Smooth muscle cell (in vitro differentiated cells): ENCODE data around the gene PSMD1. TPM values are rescaled to one million over a fixed set of nuclear protein-coding genes. Genes with fewer than 3 reads are reported as not detected.

Experiments
- DNase-seq: peaks from one replicate; lab custom pipeline; 2025; ENCODE audit not compliant: unreplicated experiment; lab: John Stamatoyannopoulos, UW
- H2AFZ ChIP-seq: fragments of 200-600 bp; sonication (generic); 2 replicates; pipeline ENCODE4 v1.6.0; 2016; ENCODE audit warnings: antibody characterized with exemption, low read depth, mild to moderate bottlenecking
- H3F3A ChIP-seq: fragments of 200-600 bp; sonication (generic); 2 replicates; pipeline ENCODE4 v1.6.0; 2017; ENCODE audit warnings: antibody characterized with exemption, low read depth
- H3K27ac ChIP-seq: fragments of 200-600 bp; sonication (generic); 2 replicates; pipeline ENCODE4 v1.5.1; 2016; ENCODE audit warnings: low read depth, mild to moderate bottlenecking
- H3K27me3 ChIP-seq: fragments of 200-600 bp; sonication (generic); 2 replicates; pipeline ENCODE4 v1.6.1; 2016; ENCODE audit warnings: low read depth, mild to moderate bottlenecking
- H3K36me3 ChIP-seq: fragments of 200-600 bp; sonication (generic); 2 replicates; pipeline ENCODE4 v1.5.1; 2016; ENCODE audit warnings: low read depth
- H3K4me1 ChIP-seq: fragments of 200-600 bp; sonication (generic); 2 replicates; pipeline ENCODE4 v1.5.1; 2016; ENCODE audit warnings: low read depth
- H3K4me2 ChIP-seq: fragments of 200-600 bp; sonication (generic); 2 replicates; pipeline ENCODE4 v1.6.0; 2016; ENCODE audit warnings: mild to moderate bottlenecking
- H3K4me3 ChIP-seq: fragments of 200-600 bp; sonication (generic); 2 replicates; pipeline ENCODE4 v1.5.1; 2016; ENCODE audit warnings: mild to moderate bottlenecking
- H3K79me2 ChIP-seq: fragments of 200-600 bp; sonication (generic); 2 replicates; pipeline ENCODE4 v1.6.0; 2016; ENCODE audit warnings: low read depth, mild to moderate bottlenecking
- H3K9ac ChIP-seq: fragments of 200-600 bp; sonication (generic); 2 replicates; pipeline ENCODE4 v1.6.0; 2016; ENCODE audit warnings: low read depth
- H3K9me3 ChIP-seq: fragments of 200-600 bp; sonication (generic); replicated peaks from 2 replicates; pipeline ENCODE4 v1.5.1; 2016; ENCODE audit warnings: low read depth
- H4K20me1 ChIP-seq: fragments of 200-600 bp; sonication (generic); 2 replicates; pipeline ENCODE4 v1.6.0; 2016; ENCODE audit warnings: low read depth
- WGBS: methylation state at CpG from one replicate; pipeline ENCODE4 v1.1.7; 2016; ENCODE audit warnings: low lambda C conversion rate; 5-methylcytosine and 5-hydroxymethylcytosine counted together
- polyA plus RNA-seq: library from polyadenylated mRNA; unstranded; fragments of >200 nt; fragmentation: Nextera tagmentation; extraction: Ambion mirVana; gene quantifications from 2 replicates; pipeline ENCODE4 v1.2.1, GENCODE V29; 2016
- total RNA-seq: library from RNA; depleted of rRNA; stranded (reverse); fragments of >200 nt; gene quantifications from 2 replicates; pipeline ENCODE4 v1.2.3, GENCODE V29; 2014
- TF ChIP-seq, protein P1 (sequence below): fragments of 200-600 bp; sonication (generic); IDR thresholded peaks from 2 replicates; pipeline ENCODE4 v1.5.1; 2017; ENCODE audit warnings: borderline replicate concordance, mild to moderate bottlenecking, antibody characterized with exemption; ENCODE audit not compliant: insufficient read depth, poor library complexity, severe bottlenecking

PSMD1 gene
- total and polyA plus RNA-seq, 2 experiments from 2014 or later = 95.7 to 99.7 TPM

DNA sequence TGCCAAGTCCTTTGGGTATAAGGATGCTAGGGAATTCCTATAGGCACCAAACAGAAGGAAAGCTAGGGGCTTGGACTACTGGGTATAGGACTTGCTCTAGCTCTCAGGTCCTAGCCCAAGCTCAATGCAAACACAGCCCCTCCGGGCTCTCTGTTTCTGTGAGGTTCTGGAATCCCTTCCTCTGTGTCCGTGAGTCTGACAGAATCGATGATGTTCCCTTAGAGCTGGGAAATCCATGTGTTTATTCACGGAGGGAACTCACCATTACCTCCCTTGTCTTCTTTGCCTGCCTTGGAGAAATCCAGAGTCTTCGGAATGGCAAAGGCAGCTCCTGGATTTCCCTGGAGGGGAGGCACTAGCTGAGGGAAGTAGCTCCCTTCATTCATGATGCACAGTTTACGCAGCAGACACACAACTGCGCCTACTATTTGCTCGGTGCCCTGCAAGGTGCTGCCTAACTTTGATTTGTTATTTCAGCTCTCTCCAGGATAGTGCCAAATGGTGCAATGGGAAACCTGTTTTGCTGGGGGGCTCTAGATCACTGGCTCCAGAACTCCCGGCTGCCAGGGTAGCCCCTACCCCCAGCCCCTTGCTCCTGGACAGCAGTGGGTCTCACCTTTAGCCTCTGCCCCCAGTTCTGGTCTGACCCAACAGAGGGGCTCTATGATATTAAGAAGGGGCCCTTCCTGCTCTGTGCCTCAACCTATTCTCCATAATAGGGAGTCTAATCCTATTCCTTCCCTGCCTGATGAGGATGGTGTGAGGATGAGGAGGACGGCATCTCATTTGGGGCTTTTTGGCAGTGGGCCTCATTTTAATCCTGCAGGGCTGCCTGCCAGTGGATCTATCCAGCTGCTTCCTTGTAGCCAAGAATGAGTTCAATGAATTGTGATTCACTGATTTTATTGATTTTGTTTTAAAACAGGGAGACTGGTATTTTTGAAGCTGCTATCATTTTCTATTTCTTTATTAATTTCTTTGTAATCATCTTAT is 8.4 kb upstream of the PSMD1 start:
- H3K27ac ChIP-seq = no peak overlapping the region
- H2AFZ ChIP-seq = no peak overlapping the region
- TF ChIP-seq, protein P1, sequence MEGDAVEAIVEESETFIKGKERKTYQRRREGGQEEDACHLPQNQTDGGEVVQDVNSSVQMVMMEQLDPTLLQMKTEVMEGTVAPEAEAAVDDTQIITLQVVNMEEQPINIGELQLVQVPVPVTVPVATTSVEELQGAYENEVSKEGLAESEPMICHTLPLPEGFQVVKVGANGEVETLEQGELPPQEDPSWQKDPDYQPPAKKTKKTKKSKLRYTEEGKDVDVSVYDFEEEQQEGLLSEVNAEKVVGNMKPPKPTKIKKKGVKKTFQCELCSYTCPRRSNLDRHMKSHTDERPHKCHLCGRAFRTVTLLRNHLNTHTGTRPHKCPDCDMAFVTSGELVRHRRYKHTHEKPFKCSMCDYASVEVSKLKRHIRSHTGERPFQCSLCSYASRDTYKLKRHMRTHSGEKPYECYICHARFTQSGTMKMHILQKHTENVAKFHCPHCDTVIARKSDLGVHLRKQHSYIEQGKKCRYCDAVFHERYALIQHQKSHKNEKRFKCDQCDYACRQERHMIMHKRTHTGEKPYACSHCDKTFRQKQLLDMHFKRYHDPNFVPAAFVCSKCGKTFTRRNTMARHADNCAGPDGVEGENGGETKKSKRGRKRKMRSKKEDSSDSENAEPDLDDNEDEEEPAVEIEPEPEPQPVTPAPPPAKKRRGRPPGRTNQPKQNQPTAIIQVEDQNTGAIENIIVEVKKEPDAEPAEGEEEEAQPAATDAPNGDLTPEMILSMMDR = no peak
- H3F3A ChIP-seq = no peaks in the 10 kb centered on the region
- no peak overlapping the region for H3K9ac ChIP-seq
- no peak overlapping the region for H3K4me3 ChIP-seq
- no peaks in the 10 kb centered on the region for H4K20me1 ChIP-seq
- no peaks in the 10 kb centered on the region for H3K9me3 ChIP-seq
- WGBS = 81% methylated on average over 10 of the region's 10 CpGs
- no peak overlapping the region for H3K4me2 ChIP-seq
- H3K36me3 ChIP-seq = no peaks in the 10 kb centered on the region
- no peak for DNase-seq
- H3K79me2 ChIP-seq = no peaks in the 10 kb centered on the region
- H3K4me1 ChIP-seq = peaks cover 5% of the 10 kb centered on the region
- no peaks in the 10 kb centered on the region for H3K27me3 ChIP-seq

- Histone ChIP-seq H3K36me3 (no peaks in the 10 kb centered on the region), H3K4me2 (no peak overlapping the region), H3K9me3 (no peaks in the 10 kb centered on the region), H3K4me3 (no peak overlapping the region), H3K4me1 (peaks cover 5% of the 10 kb centered on the region), H3K9ac (no peak overlapping the region), H3F3A (no peaks in the 10 kb centered on the region), H3K27me3 (no peaks in the 10 kb centered on the region), H3K27ac (no peak overlapping the region), H3K79me2 (no peaks in the 10 kb centered on the region), H2AFZ (no peak overlapping the region), H4K20me1 (no peaks in the 10 kb centered on the region)
- TF ChIP-seq, protein P1 = no peak
- DNase-seq = no peak
- WGBS = 89% methylated on average over 12 of the region's 12 CpGs
Measured at GRCh38 chr2:231049286-231050017, 7.2 kb upstream of the PSMD1 start.

DNA sequence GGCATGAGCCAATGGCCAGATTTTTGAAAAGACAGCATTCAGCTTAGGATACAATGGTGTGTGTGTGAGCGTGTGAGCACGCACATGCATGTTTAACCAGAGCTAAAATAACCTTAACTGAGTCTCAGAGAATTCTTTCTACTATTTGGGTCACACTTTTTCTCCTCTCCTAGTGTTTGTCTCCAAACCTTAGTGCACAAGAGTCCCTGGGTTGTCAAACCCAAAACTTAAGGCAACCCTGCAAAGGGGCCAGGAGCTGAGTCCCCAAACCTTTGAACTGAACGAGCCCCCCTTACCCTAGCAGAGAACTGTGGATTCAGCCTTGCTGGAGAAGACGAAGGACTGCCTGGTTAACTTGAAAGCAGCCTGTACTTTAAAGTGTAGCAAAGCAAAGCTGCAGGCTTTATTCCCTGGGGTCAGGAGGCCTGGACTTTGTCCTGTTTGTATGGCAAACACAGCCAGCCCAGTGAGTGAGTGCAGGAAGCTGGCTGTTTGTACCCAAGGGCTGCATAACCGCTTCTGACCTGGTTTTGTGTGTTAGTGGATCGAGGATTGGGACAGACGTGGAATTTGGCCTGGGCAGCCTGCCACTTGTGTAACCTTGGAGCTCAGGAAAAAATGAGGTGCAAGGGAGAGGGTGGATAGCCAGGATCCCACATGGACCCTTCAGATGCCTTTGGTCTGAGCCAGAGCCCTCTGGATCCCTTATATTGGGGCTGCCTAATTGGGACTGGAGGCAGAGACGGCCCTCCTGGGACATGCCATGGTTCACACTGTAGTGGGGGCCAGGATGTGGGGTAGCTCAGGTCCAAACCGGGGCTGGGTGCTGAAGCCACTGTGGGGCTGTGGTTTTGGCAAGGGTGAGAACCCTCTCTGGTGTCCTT is 6.4 kb upstream of the PSMD1 start:
- Histone ChIP-seq H3K27ac (no peak overlapping the region), H3K27me3 (no peaks in the 10 kb centered on the region), H3F3A (no peaks in the 10 kb centered on the region), H3K36me3 (no peaks in the 10 kb centered on the region), H3K4me2 (no peak overlapping the region), H3K9me3 (no peaks in the 10 kb centered on the region), H4K20me1 (no peaks in the 10 kb centered on the region), H3K79me2 (no peaks in the 10 kb centered on the region), H2AFZ (no peak overlapping the region), H3K4me3 (no peak overlapping the region), H3K4me1 (peaks cover 5% of the 10 kb centered on the region), H3K9ac (no peak overlapping the region)
- DNase-seq = no peak
- TF ChIP-seq, protein P1 = no peak
- WGBS = 69% methylated on average over 9 of the region's 9 CpGs
